BLaER1 treated with 17β-estradiol and CSF1 and Interleukin-3, amounts not matched to agents 10 nM and 100 nM (cell line): ENCODE results near the gene ASB2.

Source experiments
- H3K27ac ChIP-seq, 11 experiments: shearing (Covaris generic); formaldehyde crosslinking; 2 replicates each; pipeline ENCODE4 v1.8.1; 2022
- H3K27me3 ChIP-seq, 11 experiments: shearing (Covaris generic); formaldehyde crosslinking; 2 replicates each; pipeline ENCODE4 v1.8.1; 2022
- H3K36me3 ChIP-seq, 11 experiments: shearing (Covaris generic); formaldehyde crosslinking; 2 replicates each; pipeline ENCODE4 v1.8.1; 2022
- H3K4me1 ChIP-seq, 10 experiments: shearing (Covaris generic); formaldehyde crosslinking; 2 replicates each; pipeline ENCODE4 v1.8.1; 2022
- H3K4me2 ChIP-seq, 11 experiments: shearing (Covaris generic); formaldehyde crosslinking; 2 replicates each; pipeline ENCODE4 v1.8.1; 2022
- H3K4me3 ChIP-seq, 10 experiments: shearing (Covaris generic); formaldehyde crosslinking; 2 replicates each; pipeline ENCODE4 v1.8.1; 2022
- H3K9ac ChIP-seq, 11 experiments: shearing (Covaris generic); formaldehyde crosslinking; 2 replicates each; pipeline ENCODE4 v1.8.1; 2022
- H3K9me3 ChIP-seq, 11 experiments: shearing (Covaris generic); formaldehyde crosslinking; replicated peaks in 1 of 11; 2 replicates each; pipeline ENCODE4 v1.8.1; 2022
- H4K20me1 ChIP-seq, 11 experiments: shearing (Covaris generic); formaldehyde crosslinking; 2 replicates each; pipeline ENCODE4 v1.8.1; 2022
- Cebpa-rat ChIP-seq, 11 experiments: shearing (Covaris generic); IDR thresholded peaks; 2 replicates each; pipeline ENCODE4 v1.8.1; 2022

ASB2 gene

DNA sequence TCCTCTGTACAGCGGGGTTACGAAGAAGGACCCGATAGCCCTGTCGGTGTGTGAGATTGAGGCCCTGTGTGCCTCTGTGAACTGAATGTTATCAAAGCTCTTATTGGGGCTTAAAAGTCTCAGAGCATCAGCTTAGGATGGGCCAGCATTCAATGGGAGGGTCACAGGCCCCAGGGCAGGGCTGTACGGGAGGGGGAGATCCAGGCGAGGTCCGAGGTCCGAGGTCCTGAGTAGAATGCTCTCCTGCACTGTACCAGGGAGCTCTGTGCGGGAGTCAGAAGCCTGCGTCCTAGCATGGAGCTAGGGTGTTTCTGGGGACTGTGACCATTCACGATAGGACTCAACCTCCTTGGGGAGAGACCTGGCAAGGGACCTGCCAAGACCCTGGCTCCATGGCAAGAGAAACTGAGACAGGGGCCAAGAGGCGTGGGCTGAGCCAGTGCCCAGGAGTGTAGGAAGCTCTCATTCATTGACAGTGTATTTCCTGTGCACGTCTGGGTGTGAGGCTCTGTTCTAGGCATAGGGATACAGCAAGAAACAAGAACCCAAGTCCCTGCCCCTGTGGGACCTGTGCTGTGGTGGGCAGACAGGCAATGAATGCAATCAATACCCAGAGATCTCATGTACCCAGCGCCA, 61.2 kb downstream of the ASB2 start:
- TF ChIP-seq Cebpa-rat (IDR thresholded peaks at IDR 0.05): no peak
- Histone ChIP-seq H3K27ac (no peak overlapping the region), H3K4me3 (no peak overlapping the region), H3K36me3 (no peaks in the 10 kb centered on the region), H3K27me3 (no peaks in the 10 kb centered on the region), H4K20me1 (no peaks in the 10 kb centered on the region), H3K4me1 (no peaks in the 10 kb centered on the region), H3K9me3 (peaks cover 6 to 30% (median 19%) of the 10 kb centered on the region in 11 experiments; a peak in 18 of 22 replicates), H3K9ac (no peak overlapping the region), H3K4me2 (no peak overlapping the region)

DNA sequence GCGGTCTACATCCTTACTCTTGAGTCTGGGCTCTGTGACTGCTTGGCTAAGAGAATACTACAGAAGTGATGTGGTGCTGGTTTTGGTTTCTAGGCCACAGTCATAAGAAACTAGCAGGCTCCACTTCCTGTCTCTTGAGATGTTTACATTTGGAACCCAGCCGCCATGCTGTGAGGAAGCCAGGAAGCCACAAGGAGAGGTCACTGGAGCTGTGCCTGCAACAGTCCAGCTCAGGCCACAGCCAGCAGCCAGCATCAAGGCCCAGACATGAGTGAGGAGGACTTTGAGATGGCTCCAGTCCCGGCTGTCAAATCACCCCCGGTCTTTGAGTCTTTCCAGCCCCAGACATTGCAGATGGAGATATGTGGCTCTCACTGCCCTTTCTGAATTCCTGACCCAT, 62.1 kb downstream of the ASB2 start:
- Histone ChIP-seq H3K4me1 (no peaks in the 10 kb centered on the region), H3K9ac (no peak overlapping the region), H3K4me3 (no peak overlapping the region), H3K27me3 (no peaks in the 10 kb centered on the region), H3K36me3 (no peaks in the 10 kb centered on the region), H3K27ac (no peak overlapping the region), H3K4me2 (no peak overlapping the region), H4K20me1 (no peaks in the 10 kb centered on the region), H3K9me3 (peaks cover under 1 to 26% (median 14%) of the 10 kb centered on the region in 11 experiments; a peak in 18 of 22 replicates)
- TF ChIP-seq Cebpa-rat (IDR thresholded peaks at IDR 0.05): no peak

DNA sequence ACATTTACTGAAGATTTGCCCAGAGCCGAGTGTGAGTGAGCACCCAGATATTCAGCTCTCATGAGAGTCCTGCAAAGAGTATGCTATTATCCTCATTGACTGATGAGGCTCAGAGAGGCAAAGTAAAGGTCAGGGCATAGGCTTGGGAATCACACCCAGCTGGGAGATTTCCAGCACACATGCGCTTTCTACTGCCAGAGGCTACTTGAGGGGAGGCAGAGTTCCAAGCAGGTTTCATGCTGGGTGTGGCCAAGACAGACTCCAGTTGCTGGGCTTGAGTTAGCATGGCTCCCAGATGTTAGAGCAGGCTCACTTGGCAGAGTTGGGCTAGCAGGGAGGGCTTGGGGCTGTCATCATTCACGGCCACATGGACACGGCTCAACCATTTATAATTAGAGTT, 63.6 kb downstream of the ASB2 start:
- no peak for TF ChIP-seq Cebpa-rat (IDR thresholded peaks at IDR 0.05)
- Histone ChIP-seq H3K4me2 (no peak overlapping the region), H3K4me1 (no peaks in the 10 kb centered on the region), H4K20me1 (no peaks in the 10 kb centered on the region), H3K27me3 (no peaks in the 10 kb centered on the region), H3K27ac (no peak overlapping the region), H3K9ac (no peak overlapping the region), H3K36me3 (no peaks in the 10 kb centered on the region), H3K9me3 (peaks cover 0 to 21% (median 7%) of the 10 kb centered on the region in 11 experiments; a peak in 13 of 22 replicates), H3K4me3 (no peak overlapping the region)

DNA sequence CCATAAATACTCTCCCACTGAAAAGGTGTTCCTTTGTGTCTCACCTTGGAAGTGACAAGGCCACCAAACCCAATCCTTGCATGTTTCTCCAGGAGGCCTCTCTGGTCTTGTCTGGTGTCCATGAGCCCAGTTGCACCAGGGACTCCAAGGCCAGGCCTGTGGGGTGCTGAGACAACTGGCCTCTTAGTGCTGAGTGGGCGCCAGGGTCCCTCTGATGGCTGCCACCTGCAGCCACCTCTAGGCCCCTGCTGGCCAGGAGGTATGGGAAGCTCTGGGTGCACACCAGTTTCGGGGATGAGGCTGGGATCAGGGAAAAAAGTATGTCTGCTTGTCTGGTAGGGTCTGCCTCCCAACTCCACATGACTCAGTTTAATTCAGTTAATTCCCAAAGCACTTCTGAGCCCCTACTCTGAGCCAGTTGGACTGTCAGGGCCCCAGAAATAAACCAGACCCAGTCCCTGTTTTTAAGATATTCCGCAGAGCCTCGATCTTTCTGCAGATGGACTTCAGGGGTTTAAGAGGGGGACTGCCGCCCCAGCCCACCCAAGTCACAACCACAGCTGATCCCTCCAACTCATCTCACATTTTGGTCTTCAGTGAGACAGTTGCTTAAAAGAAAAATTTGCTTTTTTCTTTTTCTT, 64.3 kb downstream of the ASB2 start:
- peaks cover 0 to 21% (median 7%) of the 10 kb centered on the region in 11 experiments; a peak in 13 of 22 replicates for H3K9me3 ChIP-seq
- H3K4me3 ChIP-seq: no peak overlapping the region
- no peaks in the 10 kb centered on the region for H3K4me1 ChIP-seq
- no peaks in the 10 kb centered on the region for H3K27me3 ChIP-seq
- H3K27ac ChIP-seq: no peak overlapping the region
- H4K20me1 ChIP-seq: no peaks in the 10 kb centered on the region
- H3K36me3 ChIP-seq: no peaks in the 10 kb centered on the region
- no peak overlapping the region for H3K4me2 ChIP-seq
- TF ChIP-seq Cebpa-rat (IDR thresholded peaks at IDR 0.05): no peak
- no peak overlapping the region for H3K9ac ChIP-seq

GRCh38 chr14:93909429-93910128, 66.8 kb downstream of the ASB2 start:
- Histone ChIP-seq H3K9ac (no peak overlapping the region), H3K27ac (no peak overlapping the region), H3K4me2 (no peak overlapping the region), H3K4me1 (no peaks in the 10 kb centered on the region), H4K20me1 (no peaks in the 10 kb centered on the region), H3K9me3 (peaks cover 0 to 15% (median 5%) of the 10 kb centered on the region in 11 experiments; a peak in 13 of 22 replicates), H3K36me3 (no peaks in the 10 kb centered on the region), H3K4me3 (no peak overlapping the region), H3K27me3 (no peaks in the 10 kb centered on the region)
- TF ChIP-seq Cebpa-rat (IDR thresholded peaks at IDR 0.05): no peak

DNA sequence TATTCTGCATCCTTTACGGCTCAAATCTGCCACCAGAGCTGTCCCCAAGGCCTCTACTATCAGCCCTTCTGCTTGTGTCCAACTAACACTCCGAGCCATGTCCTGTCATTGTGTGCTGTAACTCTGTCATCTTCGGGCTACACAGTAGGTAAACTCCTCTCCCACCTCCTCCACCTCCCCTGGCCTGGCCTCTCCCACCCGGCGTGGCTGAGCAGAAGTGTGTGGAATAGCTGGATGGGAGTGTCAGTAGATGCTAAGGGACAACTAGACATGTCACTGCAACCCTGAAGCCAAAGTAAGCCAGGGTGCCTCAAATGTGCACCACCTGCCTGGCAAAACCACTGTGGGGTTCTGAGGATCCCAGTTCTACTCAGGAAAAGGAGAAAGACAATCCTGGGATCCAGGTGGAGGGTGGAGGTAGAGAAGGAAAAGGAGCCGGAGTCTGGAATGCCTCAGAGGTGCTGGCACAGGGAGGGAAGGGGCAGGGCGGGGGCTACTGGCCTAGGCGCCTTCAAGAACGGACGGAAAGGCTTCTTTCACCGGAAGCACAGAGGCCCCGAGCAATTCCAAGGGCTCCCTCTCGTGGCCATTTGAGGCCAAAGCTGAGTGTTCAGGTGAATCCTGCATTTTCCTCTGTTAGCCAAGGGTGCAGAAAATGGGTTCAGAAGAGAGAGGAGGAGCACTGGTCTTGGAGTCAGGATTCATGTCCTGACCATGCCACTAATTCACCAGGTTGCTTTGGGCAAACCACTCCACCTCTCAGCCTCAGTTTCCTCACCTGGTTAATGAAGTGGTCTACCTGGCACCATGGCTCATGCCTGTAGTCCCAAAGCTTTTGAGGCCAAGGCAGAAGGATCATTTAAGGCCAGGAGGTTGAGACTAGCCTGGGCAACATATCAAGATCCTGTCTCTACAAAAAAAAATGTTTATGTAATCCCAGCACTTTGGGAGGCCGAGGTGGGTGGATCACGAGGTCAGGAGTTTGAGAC, 69.7 kb downstream of the ASB2 start:
- Histone ChIP-seq H4K20me1 (no peaks in the 10 kb centered on the region), H3K27ac (no peak overlapping the region), H3K9ac (no peak overlapping the region), H3K4me3 (no peak overlapping the region), H3K9me3 (peaks cover 0 to 5% (median 0%) of the 10 kb centered on the region in 11 experiments; a peak in 1 of 22 replicates), H3K27me3 (no peaks in the 10 kb centered on the region), H3K4me1 (no peaks in the 10 kb centered on the region), H3K4me2 (peak overlapping the region in 4 of 11 experiments; percentile 0 to 23 (median 8); a peak in 4 of 22 replicates), H3K36me3 (no peaks in the 10 kb centered on the region)
- TF ChIP-seq Cebpa-rat (IDR thresholded peaks at IDR 0.05): no peak

DNA sequence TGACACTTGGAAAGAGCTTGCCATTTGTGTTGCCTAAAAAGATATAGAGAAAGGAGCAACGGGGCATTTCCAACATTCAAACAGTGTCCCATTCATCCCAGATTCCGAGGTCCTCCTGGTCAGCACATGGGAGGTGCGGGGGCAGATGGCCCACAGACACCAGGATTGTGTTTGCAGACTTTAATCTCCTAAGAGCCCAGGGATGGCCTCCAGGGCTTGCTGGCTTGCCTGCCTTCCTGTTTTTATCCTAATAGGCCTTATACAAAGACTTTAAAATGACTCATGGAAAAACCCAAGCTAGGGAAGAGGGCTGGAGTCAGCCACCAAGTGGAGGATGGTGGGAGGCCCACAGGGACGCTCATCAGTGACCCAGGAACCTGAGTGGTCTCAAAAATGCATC, 70.7 kb downstream of the ASB2 start:
- Histone ChIP-seq H3K36me3 (no peaks in the 10 kb centered on the region), H3K9me3 (peaks cover 0 to 9% (median 0%) of the 10 kb centered on the region in 11 experiments; a peak in 8 of 22 replicates), H3K9ac (no peak overlapping the region), H3K4me1 (no peaks in the 10 kb centered on the region), H3K27ac (no peak overlapping the region), H4K20me1 (no peaks in the 10 kb centered on the region), H3K4me3 (no peak overlapping the region), H3K27me3 (no peaks in the 10 kb centered on the region), H3K4me2 (no peak overlapping the region)
- TF ChIP-seq Cebpa-rat (IDR thresholded peaks at IDR 0.05): no peak

DNA sequence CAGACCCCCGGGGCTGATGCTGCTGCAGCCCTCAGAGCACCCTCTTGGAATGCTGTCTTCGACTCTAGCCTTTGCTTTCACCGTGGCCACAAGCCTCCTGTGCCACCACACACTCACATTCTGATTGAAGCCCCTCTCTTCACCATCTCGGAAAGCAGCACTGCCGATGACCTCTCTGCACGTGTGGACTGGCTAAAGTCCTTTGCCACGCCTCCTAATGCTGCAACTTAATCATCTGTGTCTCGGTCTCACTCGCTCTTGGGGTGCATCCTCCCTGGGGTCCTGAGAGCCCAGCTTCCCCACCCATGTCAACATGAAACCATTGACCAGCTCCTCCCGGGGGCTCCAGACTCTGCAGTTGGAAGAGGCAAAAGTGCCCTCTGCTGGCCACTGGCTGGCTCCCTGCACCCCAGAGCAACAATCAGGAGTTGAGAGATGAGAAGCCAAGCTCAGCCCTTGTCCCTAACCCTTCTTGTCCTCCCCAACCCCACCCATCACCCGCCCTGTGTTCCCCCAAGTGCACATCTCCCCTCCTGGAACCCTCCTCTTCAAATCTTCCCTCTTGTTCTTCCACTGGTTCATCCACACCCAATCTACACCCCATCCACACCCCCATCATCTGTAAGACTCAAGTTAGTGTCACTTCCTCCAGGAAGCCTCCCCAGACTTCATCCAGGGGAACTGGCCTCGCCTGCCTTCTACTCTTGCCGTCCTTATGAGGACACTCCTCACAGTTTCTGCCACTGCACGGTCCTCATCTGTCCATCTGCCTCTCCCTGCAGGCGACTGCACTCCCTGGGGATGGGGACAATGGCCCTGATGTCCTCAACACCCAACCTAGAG, 72.8 kb downstream of the ASB2 start:
- no peak overlapping the region for H3K27ac ChIP-seq
- H3K9me3 ChIP-seq: peaks cover 0 to 10% (median 0%) of the 10 kb centered on the region in 11 experiments; a peak in 8 of 22 replicates
- no peak overlapping the region for H3K4me2 ChIP-seq
- peaks cover 0 to 4% (median 0%) of the 10 kb centered on the region in 10 experiments; a peak in 2 of 20 replicates for H3K4me1 ChIP-seq
- no peaks in the 10 kb centered on the region for H3K27me3 ChIP-seq
- no peak overlapping the region for H3K4me3 ChIP-seq
- no peaks in the 10 kb centered on the region for H3K36me3 ChIP-seq
- no peak overlapping the region for H3K9ac ChIP-seq
- no peaks in the 10 kb centered on the region for H4K20me1 ChIP-seq
- TF ChIP-seq Cebpa-rat (IDR thresholded peaks at IDR 0.05): no peak
